ENCODE results near the gene FILIP1L.

Gene FILIP1L

GRCh38 chr3:99868311-99868646 is 246.0 kb downstream of the FILIP1L start:
- H3K27me3 Mint-ChIP-seq: no peaks in the 10 kb centered on the region
- H3K9me3 Mint-ChIP-seq: no peaks in the 10 kb centered on the region
- H3K4me1 Mint-ChIP-seq: peaks cover 20 to 44% of the 10 kb centered on the region in 2 donors
- H3K4me3 Mint-ChIP-seq: no peak overlapping the region
- DNase-seq (no peak), ATAC-seq (replicated peaks) (no peak)
- no peak overlapping the region for H3K27ac Mint-ChIP-seq
- peaks cover 11 to 17% of the 10 kb centered on the region in 2 donors for H3K36me3 Mint-ChIP-seq

- Mint-ChIP-seq H3K4me1 (peaks cover 20 to 47% of the 10 kb centered on the region in 2 donors), H3K36me3 (peaks cover 16 to 21% of the 10 kb centered on the region in 2 donors), H3K4me3 (no peak overlapping the region), H3K9me3 (peaks cover 0 to 2% of the 10 kb centered on the region in 2 donors), H3K27ac (no peak overlapping the region), H3K27me3 (no peaks in the 10 kb centered on the region)
- DNase-seq (no peak), ATAC-seq (replicated peaks) (peak in 1 of 2 donors; percentile 14)
Measured at GRCh38 chr3:99867594-99868310, 246.5 kb downstream of the FILIP1L start.

DNA sequence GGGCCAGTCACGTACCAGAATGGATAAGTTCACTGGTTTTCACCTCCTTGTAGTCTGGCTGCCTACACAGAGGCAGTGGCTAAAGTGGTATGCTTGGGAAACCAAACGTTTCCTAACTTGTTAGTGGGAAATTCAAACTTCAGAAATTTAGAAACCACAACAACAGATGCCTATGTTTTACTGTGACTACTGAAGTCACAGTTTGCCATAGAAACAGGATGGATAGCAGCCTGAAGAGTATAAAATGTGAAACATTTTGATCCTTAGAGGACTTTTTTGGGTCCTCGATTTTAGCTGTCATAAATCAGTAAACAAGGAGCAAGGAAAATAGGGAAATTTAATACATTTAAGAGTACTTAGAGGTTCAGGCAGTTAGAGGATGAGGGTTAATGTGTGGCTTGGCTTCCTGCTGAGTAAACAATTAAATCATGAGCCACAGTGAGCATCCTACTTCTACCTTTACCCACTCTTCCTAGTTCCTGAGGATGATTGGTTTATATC is 248.0 kb downstream of the FILIP1L start:
- peak; percentile 58 to 67 for ATAC-seq (replicated peaks)
- H3K27ac Mint-ChIP-seq: peak overlapping the region; percentile 70
- no peaks in the 10 kb centered on the region for H3K27me3 Mint-ChIP-seq

DNA sequence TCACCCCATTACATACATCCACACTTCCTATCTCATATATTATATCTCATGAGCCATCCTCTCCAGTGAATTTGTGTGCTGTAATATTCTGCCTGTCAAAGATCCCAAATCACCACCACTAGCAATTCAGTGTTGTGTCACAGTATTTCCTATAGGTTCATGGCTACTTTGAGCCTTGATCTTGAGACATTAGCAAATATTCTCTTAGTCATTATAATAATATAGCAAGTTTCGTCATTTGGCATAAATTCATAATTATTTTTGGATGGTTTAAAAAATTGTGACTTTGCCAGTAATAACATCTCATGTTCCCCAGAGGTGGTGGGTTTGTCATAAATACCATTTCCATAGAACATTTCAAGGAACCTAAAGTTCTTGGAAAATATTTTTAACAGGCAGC is 249.0 kb downstream of the FILIP1L start:
- DNase-seq (no peak), ATAC-seq (replicated peaks) (no peak)
- Mint-ChIP-seq H3K4me1 (peaks cover 16 to 42% of the 10 kb centered on the region in 2 donors), H3K27ac (no peak overlapping the region), H3K4me3 (no peak overlapping the region), H3K9me3 (peaks cover 0 to 2% of the 10 kb centered on the region in 2 donors), H3K36me3 (peaks cover 22 to 34% of the 10 kb centered on the region in 2 donors), H3K27me3 (no peaks in the 10 kb centered on the region)

More for the DNA sequence above, 248.0 kb downstream of the FILIP1L start:
- Mint-ChIP-seq H3K4me1 (peaks cover 16 to 40% of the 10 kb centered on the region in 2 donors), H3K9me3 (peaks cover 0 to 2% of the 10 kb centered on the region in 2 donors), H3K36me3 (peaks cover 22 to 30% of the 10 kb centered on the region in 2 donors), H3K4me3 (peak overlapping the region in 1 of 2 donors; percentile 18)
- no peak for DNase-seq

GRCh38 chr3:99864289-99864688 is 250.0 kb downstream of the FILIP1L start:
- Mint-ChIP-seq H3K27me3 (no peaks in the 10 kb centered on the region), H3K27ac (no peak overlapping the region), H3K4me3 (no peak overlapping the region), H3K9me3 (peaks cover 0 to 2% of the 10 kb centered on the region in 2 donors), H3K36me3 (peaks cover 22 to 37% of the 10 kb centered on the region in 2 donors), H3K4me1 (peaks cover 16 to 49% of the 10 kb centered on the region in 2 donors)
- DNase-seq (no peak), ATAC-seq (replicated peaks) (no peak)

GRCh38 chr3:99863588-99863987 is 250.7 kb downstream of the FILIP1L start:
- no peaks in the 10 kb centered on the region for H3K27me3 Mint-ChIP-seq
- H3K36me3 Mint-ChIP-seq: peaks cover 22 to 38% of the 10 kb centered on the region in 2 donors
- no peak overlapping the region for H3K4me3 Mint-ChIP-seq
- H3K9me3 Mint-ChIP-seq: peaks cover 0 to 2% of the 10 kb centered on the region in 2 donors
- no peak for DNase-seq
- no peak overlapping the region for H3K27ac Mint-ChIP-seq
- peaks cover 16 to 51% of the 10 kb centered on the region in 2 donors for H3K4me1 Mint-ChIP-seq
- ATAC-seq (replicated peaks): no peak

- H3K27ac Mint-ChIP-seq: no peak overlapping the region
- ATAC-seq (replicated peaks) (no peak), DNase-seq (no peak)
- peaks cover 22 to 38% of the 10 kb centered on the region in 2 donors for H3K36me3 Mint-ChIP-seq
- H3K9me3 Mint-ChIP-seq: peaks cover 0 to 2% of the 10 kb centered on the region in 2 donors
- H3K4me3 Mint-ChIP-seq: no peak overlapping the region
- H3K4me1 Mint-ChIP-seq: peaks cover 14 to 45% of the 10 kb centered on the region in 2 donors
- H3K27me3 Mint-ChIP-seq: no peaks in the 10 kb centered on the region
Measured at GRCh38 chr3:99863002-99863401, 251.3 kb downstream of the FILIP1L start.

GRCh38 chr3:99862208-99862607 is 252.1 kb downstream of the FILIP1L start:
- Mint-ChIP-seq H3K27me3 (no peaks in the 10 kb centered on the region), H3K9me3 (peaks cover 0 to 2% of the 10 kb centered on the region in 2 donors), H3K27ac (no peak overlapping the region), H3K4me1 (peaks cover 12 to 38% of the 10 kb centered on the region in 2 donors), H3K4me3 (no peak overlapping the region), H3K36me3 (peaks cover 22 to 38% of the 10 kb centered on the region in 2 donors)
- no peak for DNase-seq
- peak; percentile 45 to 46 for ATAC-seq (replicated peaks)

DNA sequence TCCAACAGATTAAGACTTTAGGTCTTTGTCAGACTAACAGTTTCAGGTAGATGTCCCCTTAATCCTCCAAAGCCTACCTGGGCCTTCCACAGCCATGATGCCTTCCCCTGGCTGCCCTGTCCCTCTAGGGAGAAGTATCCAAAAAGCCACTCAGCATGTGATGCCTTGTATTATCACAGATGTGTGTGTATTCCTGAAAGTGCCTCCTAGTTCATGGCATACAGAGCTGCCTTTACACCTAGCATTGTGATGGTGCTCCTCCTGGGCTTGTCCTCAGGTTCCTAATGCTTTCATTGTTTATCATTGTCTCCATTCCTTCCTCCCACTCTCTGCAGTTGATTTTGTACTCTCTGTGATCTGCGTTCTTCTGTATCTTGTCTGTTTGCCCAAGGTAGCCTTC is 253.1 kb downstream of the FILIP1L start:
- H3K4me3 Mint-ChIP-seq: no peak overlapping the region
- H3K9me3 Mint-ChIP-seq: peaks cover 0 to 2% of the 10 kb centered on the region in 2 donors
- H3K36me3 Mint-ChIP-seq: peaks cover 21 to 36% of the 10 kb centered on the region in 2 donors

DNA sequence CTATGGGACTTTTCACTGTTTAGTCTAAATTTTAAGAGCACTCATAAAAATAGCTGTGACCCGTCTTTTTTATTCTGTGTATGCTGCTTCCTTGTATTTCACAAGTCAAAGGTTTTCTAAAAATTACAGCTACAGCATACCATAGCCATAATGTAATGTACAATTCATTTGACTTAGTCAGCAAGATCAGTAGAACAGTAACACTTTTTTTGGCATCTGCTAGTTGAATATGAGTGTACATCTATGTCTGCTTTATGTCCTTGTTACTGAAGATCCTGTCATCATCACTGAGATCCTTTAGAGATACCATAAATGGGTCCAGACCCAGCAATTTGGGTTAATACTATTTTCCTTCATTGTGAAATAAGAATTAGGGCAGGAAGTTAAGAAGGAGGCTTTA is 254.5 kb downstream of the FILIP1L start:
- Mint-ChIP-seq H3K4me1 (peaks cover 9 to 36% of the 10 kb centered on the region in 2 donors), H3K9me3 (peaks cover 0 to 2% of the 10 kb centered on the region in 2 donors), H3K36me3 (peaks cover 18 to 38% of the 10 kb centered on the region in 2 donors), H3K4me3 (no peak overlapping the region), H3K27me3 (no peaks in the 10 kb centered on the region), H3K27ac (no peak overlapping the region)
- DNase-seq (no peak), ATAC-seq (replicated peaks) (no peak)

More for the DNA sequence above, 253.1 kb downstream of the FILIP1L start:
- ATAC-seq (replicated peaks) (no peak), DNase-seq (no peak)
- H3K27me3 Mint-ChIP-seq: no peaks in the 10 kb centered on the region
- peaks cover 8 to 35% of the 10 kb centered on the region in 2 donors for H3K4me1 Mint-ChIP-seq
- H3K27ac Mint-ChIP-seq: no peak overlapping the region

GRCh38 chr3:99858469-99858868 is 255.8 kb downstream of the FILIP1L start:
- Mint-ChIP-seq H3K9me3 (peaks cover 0 to 2% of the 10 kb centered on the region in 2 donors), H3K4me1 (peaks cover 9 to 47% of the 10 kb centered on the region in 2 donors)

GRCh38 chr3:99857278-99857677 is 257.0 kb downstream of the FILIP1L start:
- H3K36me3 Mint-ChIP-seq: peaks cover 2 to 22% of the 10 kb centered on the region in 2 donors
- H3K27ac Mint-ChIP-seq: no peak overlapping the region
- no peak overlapping the region for H3K4me3 Mint-ChIP-seq
- no peaks in the 10 kb centered on the region for H3K9me3 Mint-ChIP-seq
- no peak for DNase-seq
- peaks cover 9 to 39% of the 10 kb centered on the region in 2 donors for H3K4me1 Mint-ChIP-seq
- H3K27me3 Mint-ChIP-seq: no peaks in the 10 kb centered on the region
- no peak for ATAC-seq (replicated peaks)

More at GRCh38 chr3:99858469-99858868, 255.8 kb downstream of the FILIP1L start:
- no peak for ATAC-seq (replicated peaks)
- H3K27ac Mint-ChIP-seq: no peak overlapping the region
- no peaks in the 10 kb centered on the region for H3K27me3 Mint-ChIP-seq
- no peak overlapping the region for H3K4me3 Mint-ChIP-seq
- peaks cover 11 to 31% of the 10 kb centered on the region in 2 donors for H3K36me3 Mint-ChIP-seq
- no peak for DNase-seq

DNA sequence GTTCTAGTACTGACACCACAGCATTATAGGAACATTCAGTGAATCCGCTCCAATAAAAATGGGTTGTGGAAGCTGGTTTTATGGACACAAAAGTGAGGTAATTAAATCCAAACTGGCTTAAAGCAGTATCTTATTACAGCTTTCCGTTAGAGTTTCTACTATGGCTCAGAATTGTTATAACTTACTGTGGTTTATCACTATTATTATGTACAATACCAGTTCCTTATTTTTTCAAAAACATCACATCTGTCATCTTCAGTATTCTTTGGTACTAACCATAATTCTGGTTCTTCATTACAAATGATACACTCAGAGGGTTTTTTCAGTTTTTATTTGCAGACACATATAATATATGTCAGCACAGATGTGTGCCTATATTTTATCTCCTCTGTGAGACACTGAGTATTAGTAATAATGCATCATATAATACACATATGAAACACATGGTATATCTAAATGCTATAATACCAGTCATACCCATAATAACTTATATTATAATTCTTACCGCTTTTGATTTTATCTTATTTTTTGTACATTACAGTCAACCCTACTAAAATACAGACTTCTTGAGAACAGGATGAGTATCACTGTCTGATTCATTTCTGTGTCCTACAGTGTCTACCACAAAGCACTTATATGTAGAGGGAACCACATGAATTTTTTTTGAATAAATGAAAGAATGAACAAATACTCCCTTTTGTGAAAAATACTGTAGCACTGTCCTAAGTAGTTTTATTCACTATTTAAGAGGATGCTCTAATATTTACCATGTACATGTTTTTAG is 257.7 kb downstream of the FILIP1L start:
- Mint-ChIP-seq H3K4me3 (no peak overlapping the region), H3K27ac (peak overlapping the region; percentile 9), H3K36me3 (peaks cover 2 to 21% of the 10 kb centered on the region in 2 donors), H3K9me3 (no peaks in the 10 kb centered on the region), H3K4me1 (peaks cover 9 to 39% of the 10 kb centered on the region in 2 donors), H3K27me3 (no peaks in the 10 kb centered on the region)
- DNase-seq (no peak), ATAC-seq (replicated peaks) (peak; percentile 75 to 78)

DNA sequence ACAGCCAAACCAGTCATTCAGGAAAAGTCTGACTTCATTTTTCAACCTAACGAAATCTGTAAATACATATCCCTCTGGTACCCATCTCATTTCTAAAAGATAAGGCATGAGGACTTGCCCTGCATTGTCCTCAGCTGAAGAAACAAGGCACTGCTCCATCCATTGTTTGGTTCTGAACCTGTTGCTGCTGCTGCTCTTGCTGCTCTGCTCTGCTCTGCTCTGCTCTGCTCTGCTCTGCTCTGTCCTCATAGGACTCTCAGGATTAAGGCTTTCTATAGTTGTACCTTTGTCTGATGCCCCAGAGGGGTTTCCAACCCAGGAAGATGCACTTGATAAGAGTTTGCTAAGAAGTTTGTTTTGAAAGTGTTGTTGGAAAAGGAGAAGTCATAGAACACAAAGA is 258.4 kb downstream of the FILIP1L start:
- peaks cover 0 to 15% of the 10 kb centered on the region in 2 donors for H3K36me3 Mint-ChIP-seq
- peaks cover 7 to 39% of the 10 kb centered on the region in 2 donors for H3K4me1 Mint-ChIP-seq
- no peak for ATAC-seq (replicated peaks)
- no peak for DNase-seq
- no peaks in the 10 kb centered on the region for H3K27me3 Mint-ChIP-seq
- H3K9me3 Mint-ChIP-seq: no peaks in the 10 kb centered on the region
- H3K4me3 Mint-ChIP-seq: no peak overlapping the region
- H3K27ac Mint-ChIP-seq: no peak overlapping the region

Measured in stimulated activated naive B cell treated with anti-CD40 and anti-IgM and Interleukin-4, amounts not matched to agents 10 μg/mL and 1 μg/mL and 100 μg/mL, for 72 hours (primary cell).